HEK293T (cell line): Measurements from ENCODE around the gene C6orf89.

Source experiments
- CTCF ChIA-PET: fragments of 350-600 bp; formaldehyde crosslinking; extraction: SDS; loops from one replicate; lab custom pipeline; 2021; ENCODE audit warnings: antibody characterized with exemption, inconsistent platforms; lab: Yijun Ruan, JAX
- POLR2A ChIA-PET: fragments of 350-600 bp; formaldehyde crosslinking; extraction: SDS; loops from one replicate; lab custom pipeline; 2020; ENCODE audit warnings: antibody characterized with exemption, inconsistent platforms; lab: Yijun Ruan, JAX
- DNase-seq: peaks from one replicate; pipeline ENCODE4 v3.0.0; 2012; ENCODE audit warnings: mixed read lengths; ENCODE audit errors: extremely low spot score
- ARNT ChIP-seq: fragments of 450-650 bp; IDR thresholded peaks from 2 replicates; pipeline ENCODE4 v1.6.1; 2017; ENCODE audit warnings: mild to moderate bottlenecking
- BHLHE40 ChIP-seq: fragments of 450-650 bp; IDR thresholded peaks from 2 replicates; pipeline ENCODE4 v1.6.1; 2016; ENCODE audit warnings: mild to moderate bottlenecking, moderate library complexity, borderline replicate concordance
- CTBP1 ChIP-seq: fragments of 450-650 bp; IDR thresholded peaks from 2 replicates; pipeline ENCODE4 v1.6.1; 2016; ENCODE audit warnings: borderline replicate concordance
- ELF4 ChIP-seq: fragments of 450-650 bp; IDR thresholded peaks from 2 replicates; pipeline ENCODE4 v1.6.1; 2017; ENCODE audit warnings: antibody characterized with exemption
- FOXA1 ChIP-seq: fragments of 450-650 bp; IDR thresholded peaks from 2 replicates; pipeline ENCODE4 v1.6.1; 2016; ENCODE audit warnings: mild to moderate bottlenecking
- FOXK2 ChIP-seq: fragments of 450-650 bp; IDR thresholded peaks from 2 replicates; pipeline ENCODE4 v1.6.1; 2016; ENCODE audit warnings: mild to moderate bottlenecking
- FOXM1 ChIP-seq: fragments of 450-650 bp; IDR thresholded peaks from 2 replicates; pipeline ENCODE4 v1.6.1; 2017; ENCODE audit warnings: mild to moderate bottlenecking, borderline replicate concordance
- HDGF ChIP-seq: fragments of 450-650 bp; IDR thresholded peaks from 2 replicates; pipeline ENCODE4 v1.6.1; 2017; ENCODE audit warnings: antibody characterized with exemption, borderline replicate concordance
- L3MBTL2 ChIP-seq: fragments of 450-650 bp; conservative IDR thresholded peaks from 2 replicates; pipeline ENCODE4 v1.6.1; 2016; ENCODE audit warnings: mild to moderate bottlenecking
- LEF1 ChIP-seq: fragments of 450-650 bp; IDR thresholded peaks from 2 replicates; pipeline ENCODE4 v1.6.1; 2017; ENCODE audit warnings: mild to moderate bottlenecking, borderline replicate concordance
- NFRKB ChIP-seq: fragments of 450-650 bp; IDR thresholded peaks from 2 replicates; pipeline ENCODE4 v1.6.1; 2016; ENCODE audit warnings: mild to moderate bottlenecking, moderate library complexity
- PKNOX1 ChIP-seq: fragments of 450-650 bp; IDR thresholded peaks from 2 replicates; pipeline ENCODE4 v1.6.1; 2016
- SP1 ChIP-seq: fragments of 450-650 bp; IDR thresholded peaks from 2 replicates; pipeline ENCODE4 v1.6.1; 2017
- SUZ12 ChIP-seq: fragments of 450-650 bp; IDR thresholded peaks from 2 replicates; pipeline ENCODE4 v1.6.1; 2016; ENCODE audit warnings: mild to moderate bottlenecking
- TARDBP ChIP-seq: fragments of 450-650 bp; IDR thresholded peaks from 2 replicates; pipeline ENCODE4 v1.6.1; 2016
- ZNF384 ChIP-seq: fragments of 450-650 bp; IDR thresholded peaks from 2 replicates; pipeline ENCODE4 v1.6.1; 2016

The C6orf89 gene

GRCh38 chr6:36927691-36928546 lies 42.2 kb downstream of the C6orf89 start:
- DNase-seq, result no peak
- CTCF ChIA-PET, result no interaction called here
- TF ChIP-seq TARDBP (no peak), BHLHE40 (no peak), NFRKB (no peak), HDGF (no peak), ZNF384 (no peak), ARNT (no peak), FOXM1 (no peak), SP1 (no peak), FOXK2 (no peak), LEF1 (no peak), SUZ12 (no peak), ELF4 (no peak), FOXA1 (no peak), CTBP1 (no peak), PKNOX1 (no peak), L3MBTL2 (no peak)
- POLR2A ChIA-PET, result interaction anchor here (0.9 kb wide), 1 partner anchor 58 kb away, joined by 3 read pairs; the partner anchor contains the start of gene MTCH1

- POLR2A ChIA-PET, result no interaction called here
- CTCF ChIA-PET, result no interaction called here
- TF ChIP-seq LEF1 (no peak), SP1 (no peak), PKNOX1 (no peak), CTBP1 (no peak), SUZ12 (no peak), FOXK2 (no peak), HDGF (no peak), NFRKB (no peak), ZNF384 (no peak), BHLHE40 (no peak), L3MBTL2 (no peak), ELF4 (no peak), ARNT (no peak), TARDBP (no peak), FOXM1 (no peak), FOXA1 (no peak)
- no peak for DNase-seq
These were observed 42.8 kb downstream of the C6orf89 start for GRCh38 chr6:36928547-36928918.

- POLR2A ChIA-PET, result no interaction called here
- DNase-seq, result no peak
- CTCF ChIA-PET, result no interaction called here
- TF ChIP-seq SUZ12 (no peak), L3MBTL2 (no peak), CTBP1 (no peak), TARDBP (no peak), FOXK2 (no peak), ELF4 (no peak), FOXM1 (no peak), SP1 (no peak), NFRKB (no peak), ARNT (no peak), PKNOX1 (no peak), ZNF384 (no peak), LEF1 (no peak), BHLHE40 (no peak), FOXA1 (no peak), HDGF (no peak)
These were observed 43.4 kb downstream of the C6orf89 start for GRCh38 chr6:36929152-36929551.

GRCh38 chr6:36929607-36930006 lies 43.9 kb downstream of the C6orf89 start:
- ChIA-PET CTCF (no interaction called here), POLR2A (no interaction called here)
- DNase-seq, result no peak
- no peak for TF ChIP-seq FOXA1
- TF ChIP-seq TARDBP, result no peak
- TF ChIP-seq ZNF384, result no peak
- TF ChIP-seq HDGF, result no peak
- no peak for TF ChIP-seq FOXM1
- no peak for TF ChIP-seq ARNT
- no peak for TF ChIP-seq L3MBTL2
- no peak for TF ChIP-seq PKNOX1
- no peak for TF ChIP-seq ELF4
- no peak for TF ChIP-seq NFRKB
- no peak for TF ChIP-seq LEF1
- TF ChIP-seq SUZ12, result no peak
- TF ChIP-seq SP1, result no peak

- TF ChIP-seq ELF4, result no peak
- ChIA-PET POLR2A (no interaction called here), CTCF (no interaction called here)
- DNase-seq, result no peak
These were observed 44.7 kb downstream of the C6orf89 start for GRCh38 chr6:36930483-36930882.

- no peak for DNase-seq
- TF ChIP-seq FOXK2, result no peak
- TF ChIP-seq SUZ12, result no peak
- no peak for TF ChIP-seq FOXA1
- no peak for TF ChIP-seq CTBP1
- no peak for TF ChIP-seq ELF4
- TF ChIP-seq ZNF384, result no peak
- no peak for TF ChIP-seq L3MBTL2
- no peak for TF ChIP-seq NFRKB
- no peak for TF ChIP-seq ARNT
- TF ChIP-seq FOXM1, result no peak
- no peak for TF ChIP-seq SP1
- TF ChIP-seq TARDBP, result no peak
- CTCF ChIA-PET, result no interaction called here
- POLR2A ChIA-PET, result interaction anchor here (1.0 kb wide), 1 partner anchor 39 kb away, joined by 3 read pairs; no protein-coding TSS in a partner anchor
These were observed 47.4 kb downstream of the C6orf89 start for GRCh38 chr6:36933102-36933501.
